H1 (cell line): ENCODE measurements around the gene ATP2B3. TPM values are rescaled to one million over a fixed set of nuclear protein-coding genes. Genes with fewer than 3 reads are reported as not detected.

Source experiments
- CTCF ChIA-PET: fragments of 300-600 bp; sonication (Branson Sonifier 250); formaldehyde crosslinking; loops from one replicate; lab custom pipeline; 2021; ENCODE audit not compliant: partially characterized antibody; lab: Charles Lee
- POLR2A ChIA-PET: fragments of 300-600 bp; sonication (Branson Sonifier 250); formaldehyde crosslinking; loops from one replicate; lab custom pipeline; 2021; ENCODE audit warnings: inconsistent platforms; ENCODE audit not compliant: partially characterized antibody; lab: Charles Lee
- DNase-seq, 2 experiments: peaks; one replicate each; pipeline versions ENCODE4 v3.0.0 to v3.0.0-alpha.2; 2010 to 2022; ENCODE audit warnings: low spot score in 2 of 2, low read depth in 1 of 2, mixed read lengths in 1 of 2
- FAIRE-seq: peaks from 2 replicates; lab custom pipeline; 2011; peaks lifted over from hg19 to GRCh38; lab: Jason Lieb, UNC
- H2AFZ ChIP-seq: 2 replicates; pipeline ENCODE4 v1.8.1; 2012; ENCODE audit warnings: low read length, inconsistent platforms
- H2AK5ac ChIP-seq: 2 replicates; pipeline ENCODE4 v1.6.1; 2013; ENCODE audit warnings: low read depth, low read length
- H2BK120ac ChIP-seq: replicated peaks from 2 replicates; pipeline ENCODE3; 2013; ENCODE audit warnings: low read depth, low read length, inconsistent platforms
- H2BK12ac ChIP-seq: 2 replicates; pipeline ENCODE4 v1.6.1; 2013; ENCODE audit warnings: low read depth, low read length
- H2BK15ac ChIP-seq: 2 replicates; pipeline ENCODE4 v1.6.1; 2013; ENCODE audit warnings: low read length
- H2BK20ac ChIP-seq: 2 replicates; pipeline ENCODE4 v1.6.1; 2013; ENCODE audit warnings: low read length
- H2BK5ac ChIP-seq: 2 replicates; pipeline ENCODE4 v1.6.1; 2013; ENCODE audit warnings: low read depth, low read length
- H3K14ac ChIP-seq: 2 replicates; pipeline ENCODE4 v1.6.1; 2013; ENCODE audit warnings: inconsistent platforms; ENCODE audit not compliant: insufficient read length
- H3K18ac ChIP-seq: 2 replicates; pipeline ENCODE4 v1.6.1; 2013; ENCODE audit warnings: low read length; ENCODE audit errors: extremely low read depth
- H3K23ac ChIP-seq: 2 replicates; pipeline ENCODE4 v1.6.1; 2013; ENCODE audit warnings: inconsistent platforms; ENCODE audit not compliant: insufficient read length
- H3K23me2 ChIP-seq: 2 replicates; pipeline ENCODE4 v1.6.1; 2013; ENCODE audit warnings: low read depth, low read length
- H3K27ac ChIP-seq: 2 replicates; pipeline ENCODE4 v1.6.1; 2011; ENCODE audit warnings: low read depth, low read length, inconsistent platforms
- H3K27me3 ChIP-seq, 4 experiments: replicated peaks in 1 of 4; 1 replicate in 1 of 4; 2 replicates in 3 of 4; pipeline versions ENCODE4 v1.6.1 to v1.8.1; 2011 to 2013; ENCODE audit warnings: low read length in 3 of 4, mild to moderate bottlenecking in 3 of 4, inconsistent platforms in 2 of 4, mixed read lengths in 2 of 4, moderate library complexity in 1 of 4; ENCODE audit not compliant: control insufficient read depth in 3 of 4, insufficient read depth in 3 of 4; ENCODE audit errors: extremely low read depth in 1 of 4
- H3K36me3 ChIP-seq, 4 experiments: 2 replicates each; pipeline versions ENCODE4 v1.6.1 to v1.8.1; 2011 to 2013; ENCODE audit warnings: mild to moderate bottlenecking in 4 of 4, low read length in 3 of 4, moderate library complexity in 2 of 4, control low read depth in 1 of 4, inconsistent platforms in 1 of 4; ENCODE audit not compliant: insufficient read depth in 4 of 4, control insufficient read depth in 2 of 4
- H3K4ac ChIP-seq: replicated peaks from 2 replicates; pipeline ENCODE3; 2013; ENCODE audit warnings: low read length, low read depth, mixed read lengths, inconsistent platforms; ENCODE audit not compliant: insufficient read length
- H3K4me1 ChIP-seq, 4 experiments: replicated peaks in 1 of 4; 1 replicate in 1 of 4; 2 replicates in 3 of 4; pipeline versions ENCODE4 v1.6.1 to v1.8.1; 2011 to 2013; ENCODE audit warnings: low read length in 3 of 4, inconsistent platforms in 2 of 4, mixed read lengths in 1 of 4; ENCODE audit not compliant: insufficient read depth in 4 of 4, control insufficient read depth in 3 of 4
- H3K4me2 ChIP-seq, 2 experiments: 2 replicates each; pipeline versions ENCODE4 v1.6.1 to v1.8.1; 2011 to 2013; ENCODE audit warnings: low read depth in 2 of 2, low read length in 2 of 2, control low read depth in 1 of 2, inconsistent platforms in 1 of 2, mild to moderate bottlenecking in 1 of 2; ENCODE audit not compliant: insufficient read depth in 1 of 2
- H3K4me3 ChIP-seq, 4 experiments: fragments of 200-600, 300-600 bp in 1 of 4; sonication (generic), shearing (Covaris generic), sonication (Bioruptor Twin) in 1 of 4; 2 replicates each; pipeline versions ENCODE4 v1.5.1 to v1.8.1; 2011 to 2016; ENCODE audit warnings: low read length in 4 of 4, low read depth in 3 of 4, control low read depth in 2 of 4, inconsistent platforms in 2 of 4, mild to moderate bottlenecking in 2 of 4, mixed read lengths in 1 of 4, moderate library complexity in 1 of 4; ENCODE audit not compliant: insufficient read depth in 2 of 4; ENCODE audit errors: extremely low read depth in 1 of 4
- H3K56ac ChIP-seq: replicated peaks from 2 replicates; pipeline ENCODE3; 2013; ENCODE audit warnings: low read depth, mild to moderate bottlenecking, mixed read lengths, low read length, inconsistent platforms; ENCODE audit not compliant: insufficient read length
- H3K79me1 ChIP-seq: 2 replicates; pipeline ENCODE4 v1.6.1; 2013; ENCODE audit warnings: low read depth, low read length, control low read depth
- H3K79me2 ChIP-seq, 2 experiments: 2 replicates each; pipeline versions ENCODE4 v1.6.1 to v1.8.1; 2012 to 2013; ENCODE audit warnings: low read length in 2 of 2, mild to moderate bottlenecking in 2 of 2, inconsistent platforms in 1 of 2; ENCODE audit not compliant: insufficient read depth in 2 of 2, control insufficient read depth in 1 of 2
- H3K9ac ChIP-seq, 4 experiments: replicated peaks in 1 of 4; 1 replicate in 1 of 4; 2 replicates in 3 of 4; pipeline versions ENCODE4 v1.6.1 to v1.8.1; 2011 to 2013; ENCODE audit warnings: low read depth in 3 of 4, low read length in 3 of 4, control low read depth in 2 of 4, mild to moderate bottlenecking in 2 of 4, moderate library complexity in 2 of 4, inconsistent platforms in 1 of 4; ENCODE audit errors: extremely low read depth in 1 of 4
- H3K9me3 ChIP-seq, 2 experiments: 2 replicates each; pipeline versions ENCODE4 v1.6.1 to v1.8.1; 2012 to 2013; ENCODE audit warnings: mild to moderate bottlenecking in 2 of 2, moderate library complexity in 2 of 2, control low read depth in 1 of 2, inconsistent platforms in 1 of 2, low read depth in 1 of 2, low read length in 1 of 2, mixed read lengths in 1 of 2; ENCODE audit not compliant: insufficient read depth in 2 of 2
- H4K20me1 ChIP-seq, 2 experiments: replicated peaks in 1 of 2; 2 replicates each; pipeline versions ENCODE3 to v1.8.1; 2011 to 2013; ENCODE audit warnings: inconsistent platforms in 2 of 2, low read length in 2 of 2, mild to moderate bottlenecking in 1 of 2; ENCODE audit not compliant: insufficient read depth in 2 of 2, control insufficient read depth in 1 of 2
- H4K5ac ChIP-seq: 2 replicates; pipeline ENCODE4 v1.6.1; 2013; ENCODE audit warnings: low read length, low read depth, mixed read lengths, inconsistent platforms; ENCODE audit not compliant: insufficient read length
- H4K8ac ChIP-seq: 2 replicates; pipeline ENCODE4 v1.8.0; 2013; ENCODE audit warnings: mild to moderate bottlenecking, moderate library complexity, low read length, inconsistent platforms; ENCODE audit not compliant: insufficient read depth; ENCODE audit errors: extremely low read depth
- H4K91ac ChIP-seq: replicated peaks from 2 replicates; pipeline ENCODE3; 2013; ENCODE audit warnings: low read length, mixed read lengths, inconsistent platforms; ENCODE audit not compliant: insufficient read length
- BCL11A ChIP-seq, 2 experiments: IDR thresholded peaks; one replicate each; pipeline ENCODE4 v1.6.1; 2011; ENCODE audit warnings: low read depth in 2 of 2, low read length in 2 of 2, mild to moderate bottlenecking in 2 of 2
- JUN ChIP-seq: IDR thresholded peaks from 2 replicates; pipeline ENCODE4 v1.6.1; 2011; ENCODE audit warnings: low read depth, mild to moderate bottlenecking, improper control_type of control experiment, low read length
- MAX ChIP-seq: IDR thresholded peaks from 2 replicates; pipeline ENCODE4 v1.6.1; 2012; ENCODE audit warnings: inconsistent platforms
- WGBS, 2 experiments: shearing (Covaris generic) in 1 of 2; methylation state at CpG; one replicate each; pipeline versions ENCODE4 v1.1.6 to v1.1.7; 2013 to 2015; ENCODE audit warnings: low lambda C conversion rate in 2 of 2, mixed read lengths in 2 of 2, inconsistent platforms in 1 of 2, low coverage in 1 of 2, missing lambda C conversion rate in 1 of 2; ENCODE audit not compliant: insufficient replicate concordance in 2 of 2, insufficient coverage in 1 of 2, insufficient read length in 1 of 2; ENCODE audit errors: extremely low coverage in 1 of 2, missing lambda C conversion rate in 1 of 2; 5-methylcytosine and 5-hydroxymethylcytosine counted together
- polyA plus RNA-seq, 7 experiments: library from polyadenylated mRNA; depleted of rRNA in 3 of 7; stranded (reverse) in 5 of 7; unstranded in 2 of 7; fragments of >200 nt in 5 of 7; fragments of 200-250 nt in 2 of 7; gene quantifications; 1 replicate in 5 of 7; 2 replicates in 1 of 7; 4 replicates in 1 of 7; pipeline versions ENCODE4 v1.2.1 to v1.2.3, GENCODE V29; 2011 to 2013; ENCODE audit warnings: missing spikeins in 2 of 7, mixed read lengths in 2 of 7
- total RNA-seq: library from RNA; stranded (reverse); fragmentation: NEBNext Ultra II Directional; extraction: Animal tissue kit (Norgen Biotek cat#: 25700); gene quantifications from 2 replicates; pipeline ENCODE4 v1.2.1, GENCODE V29; 2021

ATP2B3 gene
- total and polyA plus RNA-seq, 2 of the 8 experiments (the other 6 are each of a cell fraction or from before 2014, with no cell fraction given) = 0.14 to 0.19 TPM

- TF ChIP-seq BCL11A (IDR thresholded peaks at IDR 0.05; ENCODE audit: low read depth in 2 of 2, low read length in 2 of 2) = no peak
- no peak for TF ChIP-seq JUN
- TF ChIP-seq MAX = no peak
- POLR2A ChIA-PET = no interaction called here
- 91% methylated on average over 5 of the region's 7 CpGs; no CpG with 5 or more reads in 1 of the 2 experiments for WGBS, 2 experiments
- Histone ChIP-seq H3K23ac (no peak overlapping the region), H2BK12ac (no peak overlapping the region), H2BK15ac (no peak overlapping the region), H2BK120ac (no peak overlapping the region), H2BK20ac (no peak overlapping the region), H3K4me2 (no peak overlapping the region), H3K56ac (no peak overlapping the region), H3K18ac (no peak overlapping the region), H3K9ac (no peak overlapping the region), H4K5ac (no peak overlapping the region), H2BK5ac (no peak overlapping the region), H3K9me3 (no peaks in the 10 kb centered on the region), H4K8ac (no peak overlapping the region), H3K79me1 (no peaks in the 10 kb centered on the region), H3K4me1 (peaks cover 0 to 9% (median 0%) of the 10 kb centered on the region in 4 experiments; a peak in 3 of 7 replicates), H3K4ac (no peak overlapping the region), H3K79me2 (no peaks in the 10 kb centered on the region), H3K36me3 (no peaks in the 10 kb centered on the region), H3K14ac (no peak overlapping the region), H4K20me1 (no peaks in the 10 kb centered on the region), H3K4me3 (no peak overlapping the region), H3K23me2 (no peaks in the 10 kb centered on the region), H3K27ac (no peak overlapping the region), H4K91ac (no peak overlapping the region), H2AFZ (no peak overlapping the region), H3K27me3 (no peaks in the 10 kb centered on the region; a peak in 1 of 7 replicates), H2AK5ac (no peak overlapping the region)
- FAIRE-seq = no peak
- CTCF ChIA-PET = interaction anchor here (1.1 kb wide), 1 partner anchor 27 kb away, joined by 3 read pairs; no protein-coding TSS in a partner anchor
- DNase-seq = no peak
Measured at GRCh38 chrX:153561337-153561736, 43.9 kb downstream of the ATP2B3 start.
